ENCODE results near the gene EFR3B.

GRCh38 chr2:25149646-25150045, 107.8 kb downstream of the EFR3B start:
- TF ChIP-seq CTCF (IDR thresholded peaks at IDR 0.05; ENCODE audit: insufficient read depth, low read length, poor library complexity, severe bottlenecking): no peak
- no peak for TF ChIP-seq EZH2phosphoT487 (conservative IDR thresholded peaks at IDR 0.05; ENCODE audit: low read length)
